ENCODE results near the gene ATRIP. TPM values are rescaled to one million over a fixed set of nuclear protein-coding genes. Genes with fewer than 3 reads are reported as not detected.

Gene ATRIP
- total and polyA plus RNA-seq, 2 of the 4 experiments (the other 2 are of a cell fraction): 6.8 to 10.8 TPM

DNA sequence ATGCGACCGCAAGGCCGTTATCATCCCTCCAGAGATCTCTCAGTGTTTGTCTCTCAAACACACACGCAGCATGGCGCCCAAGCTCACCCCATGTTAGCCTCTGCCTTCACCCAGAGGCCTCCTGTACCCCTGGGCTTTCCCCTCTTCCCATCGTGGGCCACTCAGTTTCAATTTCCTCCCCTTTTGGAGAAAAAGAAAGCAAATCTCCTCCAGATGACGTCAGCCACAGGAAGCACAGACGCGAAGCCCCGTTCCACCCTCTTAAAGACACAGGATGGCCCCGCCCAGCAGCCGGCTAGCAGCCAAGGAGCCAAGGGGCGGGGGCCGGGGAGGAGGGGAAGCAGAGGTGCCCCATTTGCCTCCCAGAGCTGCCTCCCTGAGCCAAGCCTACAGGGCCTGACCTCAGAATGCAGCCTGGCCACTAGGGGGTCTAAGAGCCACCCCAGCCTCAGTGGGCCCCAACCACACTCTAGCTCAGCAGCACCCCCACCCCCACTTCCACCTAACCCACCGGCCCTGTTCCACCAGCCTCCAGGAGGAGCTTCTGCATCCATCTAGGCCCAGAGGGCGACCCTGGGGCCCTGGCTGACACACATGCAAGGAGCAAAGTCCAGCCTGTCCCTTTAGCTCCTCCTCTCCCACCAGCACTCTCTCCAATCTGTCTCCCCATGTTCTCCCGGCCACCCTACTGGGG lies 26.5 kb downstream of the ATRIP start:
- peak overlapping the region; percentile 72 for H3K18ac ChIP-seq (ENCODE audit: low read depth, low read length)
- peak overlapping the region; percentile 82; the same call in 2 of the 3 replicates for H2BK15ac ChIP-seq (ENCODE audit: low read depth, low read length)
- H3K9me1 ChIP-seq (ENCODE audit: insufficient read depth, low read length): peaks cover 12% of the 10 kb centered on the region; the same call in 1 of the 2 replicates
- H3K4me3 ChIP-seq (ENCODE audit: insufficient read depth, low read depth, low read length): peak overlapping the region; percentile 68
- CTCF ChIA-PET: interaction anchor here (0.5 to 1.6 kb wide), 5 partner anchors 36 to 76 kb away, joined by 3 to 4 read pairs (median 3); no protein-coding TSS in a partner anchor
- peak overlapping the region; percentile 95 for H2AFZ ChIP-seq (replicated peaks; ENCODE audit: low read length, poor library complexity)
- peak overlapping the region; percentile 100 for H3K14ac ChIP-seq (replicated peaks; ENCODE audit: low read depth, low read length)
- peaks cover 6% of the 10 kb centered on the region for H3K4me1 ChIP-seq (ENCODE audit: control insufficient read depth, insufficient read depth, low read length)
- no TSS peak for BruUV-seq (replicated peaks)
- peak overlapping the region; percentile 91 for H3K56ac ChIP-seq (ENCODE audit: extremely low read depth, insufficient read depth, low read length)
- H2BK20ac ChIP-seq (ENCODE audit: low read depth, low read length): peak overlapping the region; percentile 50; the same call in 1 of the 2 replicates
- H3K79me1 ChIP-seq (ENCODE audit: low read depth in 1 of 2, low read length in 2 of 2): peaks cover 4 to 51% of the 10 kb centered on the region in 2 experiments
- peak overlapping the region; percentile 77 for H4K5ac ChIP-seq (ENCODE audit: low read depth, low read length)
- DNase-seq (peak; percentile 91), ATAC-seq (ENCODE audit: low read depth) (peak; percentile 92)
- in situ Hi-C loops (cut with MboI; ENCODE audit: low sequenced_read_pairs) (no loop called here), intact Hi-C loops (cut with micrococcal nuclease) (loop anchor here (2.0 kb wide), 2 partner anchors 76 to 162 kb away; partner anchors contain the start of gene SLC26A6), dilution Hi-C loops (cut with HindIII; ENCODE audit: low sequenced_read_pairs, unreplicated experiment) (no loop called here)
- H3K27me3 ChIP-seq (ENCODE audit: control insufficient read depth, insufficient read depth, low read length): no peaks in the 10 kb centered on the region
- H4K8ac ChIP-seq (ENCODE audit: low read depth in 2 of 2, low read length in 2 of 2): peak overlapping the region; percentile 91 to 97
- H2AK5ac ChIP-seq (ENCODE audit: low read depth, low read length): peak overlapping the region; percentile 98
- peak overlapping the region; percentile 100 for H3K23ac ChIP-seq (ENCODE audit: low read depth, low read length)
- peak overlapping the region; percentile 89 for H2BK120ac ChIP-seq (ENCODE audit: low read depth, low read length)
- H4K91ac ChIP-seq (ENCODE audit: insufficient read depth, low read depth, low read length): peak overlapping the region; percentile 93
- peak overlapping the region; percentile 94 for H3K27ac ChIP-seq (ENCODE audit: insufficient read depth, low read length)
- no peaks in the 10 kb centered on the region; the same call in 1 of the 2 replicates for H4K20me1 ChIP-seq (ENCODE audit: insufficient read depth, low read length)
- peaks cover 24% of the 10 kb centered on the region for H3K36me3 ChIP-seq (ENCODE audit: control insufficient read depth, insufficient read depth, low read length)
- POLR2A ChIA-PET (ENCODE audit: unreplicated experiment): interaction anchor here (0.5 to 0.6 kb wide), 2 partner anchors 11 to 50 kb away, joined by 3 read pairs; no protein-coding TSS in a partner anchor
- H3K4ac ChIP-seq (ENCODE audit: low read depth, low read length): peak overlapping the region; percentile 100
- no peaks in the 10 kb centered on the region for H3K9me3 ChIP-seq (ENCODE audit: control insufficient read depth, insufficient read depth, low read length)
- peak overlapping the region; percentile 94 for H2BK5ac ChIP-seq (ENCODE audit: low read depth, low read length, poor library complexity, severe bottlenecking)
- H3K4me2 ChIP-seq (ENCODE audit: low read depth, low read length): peak overlapping the region; percentile 59
- peak overlapping the region; percentile 99 for H2AK9ac ChIP-seq (replicated peaks; ENCODE audit: low read depth, low read length, poor library complexity)
- WGBS, 2 experiments (ENCODE audit: extremely low coverage in 2 of 2, insufficient read length in 1 of 2): 15% methylated on average over 5 of the region's 17 CpGs; no CpG with 5 or more reads in 1 of the 2 experiments
- H3K9ac ChIP-seq (ENCODE audit: low read depth, low read length): peak overlapping the region; percentile 96
- no peak for TF ChIP-seq RFX5 (IDR thresholded peaks at IDR 0.05; ENCODE audit: low read depth, low read length)
- TF ChIP-seq RAD21 (IDR thresholded peaks at IDR 0.05; ENCODE audit: low read length): no peak
- no peak for TF ChIP-seq MXI1 (IDR thresholded peaks at IDR 0.05; ENCODE audit: borderline replicate concordance, low read depth, low read length)
- no peak for TF ChIP-seq MAFK (IDR thresholded peaks at IDR 0.05; ENCODE audit: low read depth, low read length)
- TF ChIP-seq RCOR1 (IDR thresholded peaks at IDR 0.05; ENCODE audit: insufficient replicate concordance, low read length): peak; percentile 55
- no peak for TF ChIP-seq SMC3 (IDR thresholded peaks at IDR 0.05; ENCODE audit: low read depth, low read length)
- no peak for TF ChIP-seq BHLHE40 (IDR thresholded peaks at IDR 0.05; ENCODE audit: low read depth, low read length)
- no peak for TF ChIP-seq NFE2L2 (IDR thresholded peaks at IDR 0.05; ENCODE audit: low read depth, low read length)
- peak; percentile 91 for TF ChIP-seq POLR2A (IDR thresholded peaks at IDR 0.05; ENCODE audit: low read depth, low read length)
- no peak for TF ChIP-seq CHD1 (IDR thresholded peaks at IDR 0.05; ENCODE audit: low read depth, low read length)
- TF ChIP-seq, protein P1, sequence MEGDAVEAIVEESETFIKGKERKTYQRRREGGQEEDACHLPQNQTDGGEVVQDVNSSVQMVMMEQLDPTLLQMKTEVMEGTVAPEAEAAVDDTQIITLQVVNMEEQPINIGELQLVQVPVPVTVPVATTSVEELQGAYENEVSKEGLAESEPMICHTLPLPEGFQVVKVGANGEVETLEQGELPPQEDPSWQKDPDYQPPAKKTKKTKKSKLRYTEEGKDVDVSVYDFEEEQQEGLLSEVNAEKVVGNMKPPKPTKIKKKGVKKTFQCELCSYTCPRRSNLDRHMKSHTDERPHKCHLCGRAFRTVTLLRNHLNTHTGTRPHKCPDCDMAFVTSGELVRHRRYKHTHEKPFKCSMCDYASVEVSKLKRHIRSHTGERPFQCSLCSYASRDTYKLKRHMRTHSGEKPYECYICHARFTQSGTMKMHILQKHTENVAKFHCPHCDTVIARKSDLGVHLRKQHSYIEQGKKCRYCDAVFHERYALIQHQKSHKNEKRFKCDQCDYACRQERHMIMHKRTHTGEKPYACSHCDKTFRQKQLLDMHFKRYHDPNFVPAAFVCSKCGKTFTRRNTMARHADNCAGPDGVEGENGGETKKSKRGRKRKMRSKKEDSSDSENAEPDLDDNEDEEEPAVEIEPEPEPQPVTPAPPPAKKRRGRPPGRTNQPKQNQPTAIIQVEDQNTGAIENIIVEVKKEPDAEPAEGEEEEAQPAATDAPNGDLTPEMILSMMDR (conservative IDR thresholded peaks at IDR 0.05; ENCODE audit: low read depth, low read length): peak; percentile 30; the same call in 1 of the 2 replicates
- TF ChIP-seq MAZ (IDR thresholded peaks at IDR 0.05; ENCODE audit: borderline replicate concordance, low read depth, low read length): peak; percentile 96
- TF ChIP-seq, protein P2, sequence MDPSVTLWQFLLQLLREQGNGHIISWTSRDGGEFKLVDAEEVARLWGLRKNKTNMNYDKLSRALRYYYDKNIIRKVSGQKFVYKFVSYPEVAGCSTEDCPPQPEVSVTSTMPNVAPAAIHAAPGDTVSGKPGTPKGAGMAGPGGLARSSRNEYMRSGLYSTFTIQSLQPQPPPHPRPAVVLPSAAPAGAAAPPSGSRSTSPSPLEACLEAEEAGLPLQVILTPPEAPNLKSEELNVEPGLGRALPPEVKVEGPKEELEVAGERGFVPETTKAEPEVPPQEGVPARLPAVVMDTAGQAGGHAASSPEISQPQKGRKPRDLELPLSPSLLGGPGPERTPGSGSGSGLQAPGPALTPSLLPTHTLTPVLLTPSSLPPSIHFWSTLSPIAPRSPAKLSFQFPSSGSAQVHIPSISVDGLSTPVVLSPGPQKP (IDR thresholded peaks at IDR 0.05; ENCODE audit: borderline replicate concordance, low read depth, low read length): no peak
- TF ChIP-seq, protein P3, sequence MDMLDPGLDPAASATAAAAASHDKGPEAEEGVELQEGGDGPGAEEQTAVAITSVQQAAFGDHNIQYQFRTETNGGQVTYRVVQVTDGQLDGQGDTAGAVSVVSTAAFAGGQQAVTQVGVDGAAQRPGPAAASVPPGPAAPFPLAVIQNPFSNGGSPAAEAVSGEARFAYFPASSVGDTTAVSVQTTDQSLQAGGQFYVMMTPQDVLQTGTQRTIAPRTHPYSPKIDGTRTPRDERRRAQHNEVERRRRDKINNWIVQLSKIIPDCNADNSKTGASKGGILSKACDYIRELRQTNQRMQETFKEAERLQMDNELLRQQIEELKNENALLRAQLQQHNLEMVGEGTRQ (IDR thresholded peaks at IDR 0.05; ENCODE audit: low read depth, low read length): no peak

All from IMR-90 (cell line).